GM12878 (cell line): Measurements from ENCODE around the gene ZNF10. TPM values are rescaled to one million over a fixed set of nuclear protein-coding genes. Genes with fewer than 3 reads are reported as not detected.

Experiments used
- ATAC-seq: fragments of 200-7000 bp; cut with Tn5 transposase; 3 replicates; pipeline ENCODE4 v1.9.1; 2020; ENCODE audit warnings: mild to moderate bottlenecking, moderate library complexity
- BruUV-seq: library from RNA; stranded (reverse); fragments of 400-500 nt; replicated peaks from 2 replicates; lab custom pipeline; 2021; lab: Mats Ljungman, UMichigan
- CTCF ChIA-PET: fragments of 300-600 bp; sonication (Branson Sonifier 250); formaldehyde crosslinking; extraction: SDS; loops from one replicate; lab custom pipeline; 2021; ENCODE audit warnings: inconsistent platforms; lab: Yijun Ruan, JAX
- POLR2A ChIA-PET: fragments of 350-600 bp; formaldehyde crosslinking; extraction: SDS; loops from one replicate; lab custom pipeline; 2021; ENCODE audit warnings: inconsistent platforms; lab: Charles Lee
- RAD21 ChIA-PET: fragments of 300-600 bp; sonication (Branson Sonifier 250); formaldehyde crosslinking; loops from one replicate; lab custom pipeline; 2023; ENCODE audit warnings: antibody characterized with exemption; ENCODE audit not compliant: unreplicated experiment; lab: Charles Lee
- SMC1A ChIA-PET: fragments of 300-600 bp; sonication (Branson Sonifier 250); formaldehyde crosslinking; loops from one replicate; lab custom pipeline; 2023; ENCODE audit not compliant: unreplicated experiment, uncharacterized antibody; lab: Charles Lee
- DNase-seq: peaks from one replicate; pipeline ENCODE4 v3.0.0-alpha.2; 2011; ENCODE audit warnings: low read depth, low spot score
- FAIRE-seq: peaks from 3 replicates; lab custom pipeline; 2011; peaks lifted over from hg19 to GRCh38; lab: Jason Lieb, UNC
- H2AFZ ChIP-seq: 2 replicates; pipeline ENCODE4 v1.6.0; 2011; ENCODE audit warnings: low read depth, low read length, control low read depth; ENCODE audit not compliant: control insufficient read depth
- H3K27ac ChIP-seq: 2 replicates; pipeline ENCODE4 v1.5.1; 2011; ENCODE audit warnings: control low read depth; ENCODE audit not compliant: control insufficient read depth, insufficient read depth
- H3K27me3 ChIP-seq, 2 experiments: replicated peaks in 1 of 2; 2 replicates each; pipeline versions ENCODE4 v1.6.0 to v1.6.1; 2011; ENCODE audit warnings: low read length in 1 of 2; ENCODE audit not compliant: control insufficient read depth in 2 of 2, insufficient read depth in 2 of 2
- H3K36me3 ChIP-seq, 2 experiments: 2 replicates each; pipeline ENCODE4 v1.5.1; 2011; ENCODE audit warnings: low read length in 1 of 2; ENCODE audit not compliant: control insufficient read depth in 2 of 2, insufficient read depth in 2 of 2
- H3K4me1 ChIP-seq: 2 replicates; pipeline ENCODE4 v1.6.1; 2011; ENCODE audit warnings: mild to moderate bottlenecking, low read length, moderate library complexity, mixed read lengths; ENCODE audit not compliant: control insufficient read depth, insufficient read depth
- H3K4me2 ChIP-seq: 2 replicates; pipeline ENCODE4 v1.6.0; 2011; ENCODE audit warnings: control low read depth; ENCODE audit not compliant: control insufficient read depth, insufficient read depth
- H3K4me3 ChIP-seq: fragments of 200-600 bp; sonication (generic); 2 replicates; pipeline ENCODE4 v1.5.1; 2016
- H3K79me2 ChIP-seq: 2 replicates; pipeline ENCODE4 v1.6.0; 2011; ENCODE audit warnings: low read length; ENCODE audit not compliant: control insufficient read depth, insufficient read depth
- H3K9ac ChIP-seq: 2 replicates; pipeline ENCODE4 v1.8.0; 2011; ENCODE audit warnings: low read length, control low read depth, mixed read lengths; ENCODE audit not compliant: control insufficient read depth, insufficient read depth
- H3K9me3 ChIP-seq: replicated peaks from 3 replicates; pipeline ENCODE4 v1.5.1; 2011; ENCODE audit warnings: mild to moderate bottlenecking, low read length; ENCODE audit not compliant: control insufficient read depth, insufficient read depth
- H4K20me1 ChIP-seq: 2 replicates; pipeline ENCODE4 v1.6.0; 2011; ENCODE audit not compliant: control insufficient read depth, insufficient read depth
- CBX5 ChIP-seq: sonication (generic); IDR thresholded peaks from 2 replicates; pipeline ENCODE4 v1.6.1; 2016; ENCODE audit warnings: low read depth, moderate library complexity, mild to moderate bottlenecking, inconsistent platforms
- CHD1 ChIP-seq: IDR thresholded peaks from 2 replicates; pipeline ENCODE4 v1.6.1; 2012; ENCODE audit warnings: low read depth, low read length, improper control_type of control experiment
- HDAC6 ChIP-seq: fragments of 200-600 bp; sonication (generic); IDR thresholded peaks from one replicate; pipeline ENCODE4 v1.8.0; 2017; ENCODE audit warnings: antibody characterized with exemption; ENCODE audit not compliant: unreplicated experiment
- IKZF1 ChIP-seq: fragments of 450-650 bp; conservative IDR thresholded peaks from 2 replicates; pipeline ENCODE4 v1.6.1; 2017; ENCODE audit warnings: antibody characterized with exemption, mild to moderate bottlenecking
- STAT3 ChIP-seq: IDR thresholded peaks from 2 replicates; pipeline ENCODE4 v1.6.1; 2011; ENCODE audit warnings: low read depth, low read length, improper control_type of control experiment
- ZNF274 ChIP-seq: IDR thresholded peaks from one replicate; pipeline ENCODE4 v1.8.0; 2011; ENCODE audit not compliant: insufficient read length, insufficient read depth
- WGBS: methylation state at CpG from one replicate; pipeline ENCODE4 v1.1.6; 2016; ENCODE audit warnings: low lambda C conversion rate; ENCODE audit not compliant: insufficient replicate concordance, insufficient coverage; ENCODE audit errors: missing lambda C conversion rate; 5-methylcytosine and 5-hydroxymethylcytosine counted together
- in situ Hi-C: fragments of 300-500 bp; cut with MboI; formaldehyde crosslinking; loops from 9 replicates; pipeline ENCODE4 v1.14.3; 2018; ENCODE audit warnings: mixed read lengths
- intact Hi-C: fragments of 100-400 bp; cut with micrococcal nuclease; formaldehyde crosslinking; loops from one replicate; pipeline ENCODE4 v1.14.2; 2022; ENCODE audit not compliant: unreplicated experiment
- polyA plus RNA-seq, 11 experiments: library from polyadenylated mRNA; depleted of rRNA in 4 of 11; unstranded in 6 of 11; stranded (reverse) in 5 of 11; fragments of >200 nt; fragmentation: Nextera tagmentation in 4 of 11; fragmentation: Illumina TruSeq in 1 of 11; extraction: Ambion mirVana in 4 of 11; extraction: Trizol in 1 of 11; gene quantifications; 1 replicate in 1 of 11; 2 replicates in 10 of 11; pipeline versions ENCODE4 v1.2.1 to v1.2.3, GENCODE V29; 2011 to 2016; ENCODE audit warnings: inconsistent platforms in 2 of 11, missing spikeins in 2 of 11, low read depth in 1 of 11
- total RNA-seq, 4 experiments: library from RNA; depleted of rRNA in 3 of 4; stranded (reverse); fragments of >200 nt in 3 of 4; fragmentation: Illumina TruSeq in 1 of 4; extraction: Trizol in 1 of 4; gene quantifications; 2 replicates each; pipeline versions ENCODE4 v1.2.1 to v1.2.3, GENCODE V29; 2013 to 2021
- TF ChIP-seq, protein P1 (sequence below): IDR thresholded peaks from 2 replicates; pipeline ENCODE4 v1.6.1; 2011; ENCODE audit warnings: borderline replicate concordance, low read depth, mild to moderate bottlenecking, moderate library complexity, low read length; ENCODE audit not compliant: insufficient read depth, poor library complexity, severe bottlenecking

ZNF10 gene
- total and polyA plus RNA-seq, 10 of the 15 experiments (the other 5 are each of a cell fraction or from before 2014, with no cell fraction given) = 1.7 to 4.2 (median 2.9) TPM

DNA sequence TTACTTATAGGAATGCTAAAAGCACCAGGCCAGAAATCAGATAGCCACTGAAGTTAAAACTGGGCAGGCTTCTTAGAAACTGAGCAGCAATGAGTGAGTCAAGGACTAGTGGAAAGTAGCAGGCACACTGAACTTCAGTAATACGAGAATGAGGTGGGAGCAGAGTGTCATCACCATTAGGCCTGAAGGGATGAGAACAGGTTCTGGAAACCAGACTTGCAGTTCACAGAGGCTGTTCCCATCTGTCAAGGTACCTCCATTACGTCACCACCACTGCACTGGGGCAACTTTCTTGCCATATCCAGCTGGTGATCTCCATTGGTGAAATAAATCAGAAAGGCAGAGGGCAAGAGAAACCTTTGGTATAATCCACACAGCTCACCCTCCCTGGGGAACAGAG, 15.6 kb downstream of the ZNF10 start:
- no peaks in the 10 kb centered on the region for H4K20me1 ChIP-seq
- FAIRE-seq (no peak), DNase-seq (no peak), ATAC-seq (no peak)
- no TSS peak for BruUV-seq
- H3K27ac ChIP-seq = no peak overlapping the region
- no peak overlapping the region for H2AFZ ChIP-seq
- in situ Hi-C loops = no loop called here
- H3K4me2 ChIP-seq = no peak overlapping the region
- no peak for TF ChIP-seq STAT3
- TF ChIP-seq, protein P1, sequence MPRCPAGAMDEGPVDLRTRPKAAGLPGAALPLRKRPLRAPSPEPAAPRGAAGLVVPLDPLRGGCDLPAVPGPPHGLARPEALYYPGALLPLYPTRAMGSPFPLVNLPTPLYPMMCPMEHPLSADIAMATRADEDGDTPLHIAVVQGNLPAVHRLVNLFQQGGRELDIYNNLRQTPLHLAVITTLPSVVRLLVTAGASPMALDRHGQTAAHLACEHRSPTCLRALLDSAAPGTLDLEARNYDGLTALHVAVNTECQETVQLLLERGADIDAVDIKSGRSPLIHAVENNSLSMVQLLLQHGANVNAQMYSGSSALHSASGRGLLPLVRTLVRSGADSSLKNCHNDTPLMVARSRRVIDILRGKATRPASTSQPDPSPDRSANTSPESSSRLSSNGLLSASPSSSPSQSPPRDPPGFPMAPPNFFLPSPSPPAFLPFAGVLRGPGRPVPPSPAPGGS = no peak
- ChIA-PET RAD21 (no interaction called here), CTCF (no interaction called here), POLR2A (no interaction called here), SMC1A (no interaction called here)
- intact Hi-C loops = no loop called here
- H3K79me2 ChIP-seq = no peaks in the 10 kb centered on the region
- no peak overlapping the region for H3K4me3 ChIP-seq
- H3K4me1 ChIP-seq = no peaks in the 10 kb centered on the region
- H3K27me3 ChIP-seq = no peaks in the 10 kb centered on the region
- peaks cover 12% of the 10 kb centered on the region; the same call in 2 of the 3 replicates for H3K9me3 ChIP-seq
- H3K9ac ChIP-seq = no peak overlapping the region
- WGBS = 100% methylated on average over 2 of the region's 2 CpGs
- no peaks in the 10 kb centered on the region for H3K36me3 ChIP-seq

DNA sequence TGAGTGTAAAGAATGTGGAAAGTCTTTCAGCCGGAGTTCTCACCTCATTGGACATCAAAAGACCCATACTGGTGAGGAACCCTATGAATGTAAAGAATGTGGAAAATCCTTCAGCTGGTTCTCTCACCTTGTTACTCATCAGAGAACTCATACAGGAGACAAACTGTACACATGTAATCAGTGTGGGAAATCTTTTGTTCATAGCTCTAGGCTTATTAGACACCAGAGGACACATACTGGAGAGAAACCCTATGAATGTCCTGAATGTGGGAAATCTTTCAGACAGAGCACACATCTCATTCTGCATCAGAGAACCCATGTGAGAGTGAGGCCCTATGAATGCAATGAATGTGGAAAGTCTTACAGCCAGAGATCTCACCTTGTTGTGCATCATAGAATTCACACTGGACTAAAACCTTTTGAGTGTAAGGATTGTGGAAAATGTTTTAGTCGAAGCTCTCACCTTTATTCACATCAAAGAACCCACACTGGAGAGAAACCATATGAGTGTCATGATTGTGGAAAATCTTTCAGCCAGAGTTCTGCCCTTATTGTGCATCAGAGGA, 25.8 kb downstream of the ZNF10 start:
- H3K27me3 ChIP-seq = no peaks in the 10 kb centered on the region
- WGBS = 100% methylated on average over 2 of the region's 2 CpGs
- no peak overlapping the region for H2AFZ ChIP-seq
- ChIA-PET CTCF (no interaction called here), SMC1A (interaction anchor here (0.6 kb wide), 1 partner anchor 13 kb away, joined by 3 read pairs; no protein-coding TSS in a partner anchor), POLR2A (no interaction called here), RAD21 (no interaction called here)
- in situ Hi-C loops (no loop called here), intact Hi-C loops (no loop called here)
- no peak for FAIRE-seq
- no peak overlapping the region for H3K9ac ChIP-seq
- H3K4me2 ChIP-seq = no peak overlapping the region
- no peak overlapping the region for H3K27ac ChIP-seq
- no peak for DNase-seq
- H3K4me1 ChIP-seq = no peaks in the 10 kb centered on the region
- H3K4me3 ChIP-seq = no peak overlapping the region
- peaks cover 1 to 8% of the 10 kb centered on the region in 2 experiments; a peak in 3 of 4 replicates for H3K36me3 ChIP-seq
- H3K79me2 ChIP-seq = no peaks in the 10 kb centered on the region
- BruUV-seq = no TSS peak
- no peak for TF ChIP-seq HDAC6
- no peak for TF ChIP-seq IKZF1
- TF ChIP-seq CHD1 = no peak
- TF ChIP-seq ZNF274 = peak; percentile 64
- TF ChIP-seq CBX5 = 0 out of 2 replicates have a peak, but pooled peaks have one; percentile 54
- peaks cover 24% of the 10 kb centered on the region for H3K9me3 ChIP-seq
- H4K20me1 ChIP-seq = no peaks in the 10 kb centered on the region
- no peak for ATAC-seq
